GM18868 (cell line): ENCODE results near the gene FMN1.

ENCODE experiments used
- ATAC-seq: cut with Tn5 transposase; IDR thresholded peaks from one replicate; pipeline ENCODE4 v1.9.1; 2021; ENCODE audit warnings: mild to moderate bottlenecking, moderate library complexity; ENCODE audit not compliant: unreplicated experiment

Gene FMN1

DNA sequence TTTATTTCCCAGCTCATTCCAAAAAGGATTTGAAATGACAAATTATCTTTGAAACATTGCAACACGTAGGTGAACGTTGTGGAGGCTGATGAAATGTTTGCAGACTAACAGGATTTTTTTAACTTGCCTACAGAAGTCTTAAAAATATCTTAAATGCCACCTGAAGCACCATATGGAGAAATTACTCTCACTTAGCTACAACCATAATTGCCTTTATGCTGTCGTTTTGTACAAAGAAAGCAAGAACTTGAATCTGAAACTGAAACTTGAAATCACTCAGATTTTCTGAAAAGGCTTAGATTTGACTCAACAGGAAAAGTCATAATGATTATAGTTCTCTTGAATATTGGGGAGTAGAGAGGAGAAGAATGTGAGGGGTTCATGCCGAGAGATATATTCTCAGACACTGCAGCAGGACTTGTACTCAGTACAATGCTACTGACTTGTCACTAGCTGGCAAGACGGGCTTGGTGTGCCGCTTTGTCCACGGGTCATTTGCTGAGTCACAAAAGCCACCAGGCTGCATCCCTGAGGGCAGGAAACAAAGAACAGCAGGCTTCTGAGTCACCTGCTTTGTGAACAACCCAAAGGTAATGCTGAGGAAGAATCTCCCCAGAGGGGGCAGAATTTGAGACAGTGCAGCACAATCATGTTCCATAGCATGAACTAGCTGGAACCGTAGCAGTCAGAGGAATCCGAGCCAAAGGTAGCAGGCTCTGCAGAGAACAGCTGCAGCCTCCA, 7.1 kb upstream of the FMN1 start:
- peak; percentile 88 for ATAC-seq

DNA sequence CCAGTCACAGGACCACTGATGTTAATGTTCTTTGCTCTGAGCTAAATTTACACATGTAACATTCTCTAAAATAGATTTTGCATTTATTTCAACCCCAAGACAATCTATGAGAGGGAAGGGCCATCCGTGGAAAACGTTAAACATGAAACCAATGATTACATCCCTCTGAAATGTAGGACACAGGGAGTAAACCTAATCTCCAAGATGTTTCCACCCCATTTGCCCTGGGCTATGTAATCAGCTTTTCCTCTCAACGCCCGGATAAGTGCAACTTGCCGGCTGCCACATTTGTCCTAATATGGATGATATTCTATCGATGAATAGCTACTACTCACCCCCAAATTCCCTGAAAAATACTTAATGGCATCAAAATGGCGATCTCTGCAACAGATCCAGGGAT, 6.4 kb upstream of the FMN1 start:
- ATAC-seq: no peak

DNA sequence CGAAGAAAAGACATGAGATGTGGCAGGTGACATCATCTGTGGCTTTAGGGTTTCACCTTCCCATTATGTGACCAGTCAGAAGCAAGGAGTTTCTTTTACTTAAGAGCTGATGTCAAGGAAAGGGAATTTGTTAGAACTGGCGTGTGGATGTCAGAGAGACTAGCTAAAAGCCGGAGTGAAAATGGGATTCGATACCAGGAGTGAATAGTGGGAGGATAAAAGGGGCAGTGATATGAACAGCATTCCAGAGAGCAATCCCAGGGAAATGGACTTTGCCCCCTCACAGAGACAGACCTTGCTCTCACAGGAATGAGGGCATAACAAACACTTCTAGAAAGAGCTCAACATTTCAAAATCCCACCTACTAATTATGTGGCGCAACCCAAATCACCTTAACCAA, 5.9 kb upstream of the FMN1 start:
- no peak for ATAC-seq

DNA sequence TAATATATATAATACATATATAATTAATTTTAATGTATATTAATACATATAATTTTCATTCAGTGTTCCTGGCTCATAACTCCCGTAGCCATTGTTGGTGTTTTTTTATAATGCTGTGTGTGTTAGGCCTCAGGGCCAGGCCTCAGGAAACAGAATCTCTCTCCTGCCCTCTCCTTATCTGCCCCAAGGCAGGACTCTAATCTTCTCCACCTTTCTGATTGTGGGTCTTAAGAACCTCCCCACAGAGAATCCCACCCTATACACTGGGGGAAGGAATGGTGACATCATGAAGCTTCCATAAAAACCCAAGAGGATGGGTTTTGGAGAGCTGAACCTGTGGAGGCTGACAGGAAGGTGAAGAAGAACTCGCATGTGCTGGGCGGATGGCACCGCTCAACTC, 4.0 kb upstream of the FMN1 start:
- no peak for ATAC-seq

DNA sequence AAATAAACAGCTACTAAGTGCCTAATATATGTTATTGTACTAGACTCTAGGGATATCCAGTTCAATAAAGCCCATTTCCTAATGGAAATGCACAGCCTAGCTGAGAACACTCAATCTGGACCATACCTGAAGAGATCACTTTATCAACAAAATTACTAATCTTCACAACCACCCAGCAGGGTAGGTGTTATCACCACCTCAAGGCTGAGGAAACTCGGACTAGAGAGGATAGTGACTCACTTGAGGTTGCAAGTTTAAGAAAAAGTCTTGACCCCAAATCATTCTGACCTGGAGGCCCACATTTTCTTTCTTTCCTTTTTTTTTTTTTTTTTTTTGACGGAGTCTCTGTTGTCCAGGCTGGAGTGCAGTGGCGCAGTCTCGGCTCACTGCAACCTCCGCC, 3.1 kb upstream of the FMN1 start:
- ATAC-seq: no peak

DNA sequence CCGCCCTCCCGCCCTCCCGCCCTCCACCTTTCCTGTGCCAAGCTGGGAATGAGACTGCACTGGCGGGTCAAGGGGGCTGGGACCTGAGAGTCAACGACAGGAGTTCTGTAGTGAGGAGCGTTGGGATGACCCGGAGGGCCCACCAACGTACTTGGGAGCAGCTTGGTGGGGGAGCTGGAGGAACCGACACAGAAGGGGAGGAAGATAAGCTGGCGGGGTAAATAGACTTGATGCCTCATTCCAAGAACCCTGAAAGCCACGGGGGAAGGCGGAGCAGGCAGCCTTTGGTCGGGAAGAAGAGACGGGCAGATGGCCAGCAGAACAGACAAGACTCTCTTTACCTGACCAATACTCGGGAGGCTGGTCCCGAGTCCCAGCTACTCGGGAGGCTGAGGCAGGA, 277 bp downstream of the FMN1 start:
- no peak for ATAC-seq

DNA sequence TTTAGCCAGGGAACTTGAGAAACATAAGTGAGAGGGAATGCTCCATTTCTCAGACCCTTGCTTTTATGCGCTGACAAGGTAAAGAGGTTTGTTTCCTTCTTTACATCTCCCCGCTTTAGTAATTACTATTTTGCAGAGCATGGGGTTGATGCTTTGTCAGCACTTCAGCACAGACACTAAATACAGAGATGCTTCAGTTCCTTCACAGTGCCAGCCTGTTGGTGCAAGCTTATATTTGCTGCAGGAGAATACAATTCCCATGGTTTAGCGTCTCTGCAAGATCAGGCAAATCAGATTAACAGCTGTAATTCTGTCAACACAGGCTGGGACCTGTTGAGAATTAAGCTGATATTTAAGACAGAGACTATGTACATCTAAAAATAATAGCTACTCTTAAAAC, 2.9 kb downstream of the FMN1 start:
- no peak for ATAC-seq

DNA sequence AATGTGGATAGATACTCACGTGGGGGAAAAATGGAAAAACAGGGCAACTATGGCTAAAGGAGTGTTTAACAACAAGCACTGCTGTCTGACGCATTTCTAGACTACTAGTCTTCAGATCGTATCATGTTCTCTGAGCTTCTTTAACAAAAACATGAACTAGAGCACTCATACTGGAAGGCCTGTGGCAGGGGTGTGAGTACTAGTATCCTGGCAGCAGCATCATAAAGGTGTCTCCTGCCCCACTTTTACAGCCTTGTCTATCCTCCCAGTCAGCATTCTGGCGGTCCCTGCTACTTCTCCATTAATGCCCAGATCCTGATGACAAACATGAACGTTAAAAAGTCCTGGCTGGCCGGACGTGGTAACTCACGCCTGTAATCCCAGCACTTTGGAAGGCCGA, 4.0 kb downstream of the FMN1 start:
- ATAC-seq: no peak

DNA sequence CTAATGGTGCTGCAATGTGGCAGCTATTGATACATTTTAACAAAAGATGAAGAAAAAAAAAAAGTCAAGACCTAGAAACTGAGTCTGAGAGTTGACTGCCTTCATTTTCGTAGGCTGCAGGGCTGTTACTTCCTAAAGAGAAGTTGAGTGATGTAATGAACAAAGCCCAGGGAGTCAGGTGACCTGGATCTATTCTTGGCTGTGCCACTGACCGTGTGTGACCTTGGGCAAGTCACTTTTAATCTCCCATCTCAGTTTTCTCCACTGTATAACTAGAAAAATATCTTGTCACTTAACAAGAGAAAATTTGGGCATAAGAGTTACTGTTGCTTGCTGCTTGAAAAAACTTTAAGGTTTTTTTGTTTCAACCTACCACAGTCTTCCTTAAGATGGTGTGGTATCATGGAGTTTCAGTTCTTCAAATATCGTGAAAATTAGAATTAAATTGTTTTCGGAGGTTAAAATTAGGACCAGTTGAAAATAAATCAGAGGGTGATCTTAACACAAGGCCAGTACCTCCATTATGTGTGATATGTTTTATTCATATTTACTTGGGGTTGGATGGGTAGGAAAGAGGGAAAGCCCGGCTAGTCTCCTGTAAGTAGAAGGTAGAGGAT, 5.8 kb downstream of the FMN1 start:
- ATAC-seq: peak; percentile 77

DNA sequence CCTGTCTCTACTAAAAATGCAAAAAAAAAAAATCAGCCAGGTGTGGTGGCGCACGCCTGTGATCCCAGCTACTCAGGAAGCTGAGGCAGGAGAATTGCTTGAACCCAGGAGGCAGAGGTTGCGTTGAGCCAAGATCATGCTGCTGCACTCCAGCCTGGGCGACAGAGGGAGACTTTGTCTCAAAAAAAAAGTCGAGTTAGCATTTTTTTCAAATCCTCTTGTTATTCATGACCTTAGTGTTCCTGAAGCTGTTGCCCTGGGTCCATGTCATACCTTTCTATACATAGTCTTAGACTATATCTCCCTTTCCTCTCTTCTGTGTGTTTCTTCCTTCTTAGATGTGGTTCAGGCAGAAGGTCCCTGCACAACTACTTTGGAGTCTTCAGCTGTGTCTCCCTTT, 6.4 kb downstream of the FMN1 start:
- ATAC-seq: no peak

DNA sequence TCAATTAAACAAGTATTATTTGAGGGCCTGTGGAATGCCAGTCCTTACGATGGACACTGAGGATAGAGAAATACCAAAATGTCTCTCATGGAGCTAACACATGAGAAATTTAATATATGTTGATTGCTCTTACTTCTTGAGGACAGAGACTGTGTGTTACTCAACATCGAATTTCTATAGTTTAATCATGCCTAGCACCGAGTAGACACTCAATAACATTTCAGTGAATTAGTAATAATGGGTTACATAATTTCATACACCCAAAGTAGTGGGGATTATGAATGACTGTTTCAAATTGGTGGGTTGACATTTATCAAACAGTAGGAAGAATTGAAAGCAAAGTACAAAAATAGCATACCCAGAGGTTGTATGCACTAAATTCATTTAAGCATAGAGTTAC, 11.2 kb downstream of the FMN1 start:
- no peak for ATAC-seq

DNA sequence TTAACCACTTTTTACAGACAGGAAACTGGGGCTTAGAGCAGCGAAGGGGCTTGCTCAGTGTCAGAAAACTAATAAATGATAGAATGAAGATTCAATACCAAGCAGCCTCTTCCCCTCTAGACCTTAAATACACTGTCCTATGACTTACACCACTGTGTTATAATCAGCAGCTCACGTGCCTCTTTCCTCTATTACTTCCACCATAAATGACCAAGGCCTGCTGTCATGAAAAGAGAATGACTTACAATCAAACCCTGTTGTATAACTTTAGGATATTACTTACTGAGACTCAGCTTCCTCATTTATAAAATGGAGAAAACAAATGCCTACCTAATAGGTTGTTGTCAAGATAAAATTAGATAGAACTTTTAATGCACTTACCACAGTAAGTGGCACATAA, 11.6 kb downstream of the FMN1 start:
- no peak for ATAC-seq

DNA sequence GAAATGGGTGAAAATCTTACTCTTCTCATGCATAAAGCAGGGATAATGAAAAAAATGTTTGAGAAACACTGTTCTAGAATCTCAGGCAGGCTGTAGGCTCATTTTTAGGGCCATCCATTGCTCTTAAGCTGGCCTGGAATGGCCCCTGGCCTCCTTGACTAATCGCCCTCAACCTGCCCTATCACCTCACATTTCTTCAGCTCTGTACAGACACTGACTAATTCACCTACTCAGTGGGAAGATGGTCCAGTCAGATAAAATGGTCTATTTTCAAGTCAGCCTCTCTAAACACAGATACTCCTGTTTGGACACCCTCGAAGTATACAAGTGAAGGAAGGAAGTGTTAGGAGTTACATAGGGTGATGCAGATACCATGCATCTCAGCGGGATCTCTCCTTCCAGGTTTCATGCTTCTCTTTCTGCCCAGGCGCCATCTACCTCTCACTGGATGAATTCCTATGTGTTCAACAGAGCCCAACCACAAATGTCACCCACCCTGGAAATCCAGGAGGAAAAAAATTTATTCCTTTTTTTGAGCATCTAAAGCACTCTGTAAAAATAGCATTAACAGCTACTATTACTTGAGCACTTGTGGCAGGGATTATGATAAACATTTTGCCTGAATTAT, 12.1 kb downstream of the FMN1 start:
- ATAC-seq: no peak

DNA sequence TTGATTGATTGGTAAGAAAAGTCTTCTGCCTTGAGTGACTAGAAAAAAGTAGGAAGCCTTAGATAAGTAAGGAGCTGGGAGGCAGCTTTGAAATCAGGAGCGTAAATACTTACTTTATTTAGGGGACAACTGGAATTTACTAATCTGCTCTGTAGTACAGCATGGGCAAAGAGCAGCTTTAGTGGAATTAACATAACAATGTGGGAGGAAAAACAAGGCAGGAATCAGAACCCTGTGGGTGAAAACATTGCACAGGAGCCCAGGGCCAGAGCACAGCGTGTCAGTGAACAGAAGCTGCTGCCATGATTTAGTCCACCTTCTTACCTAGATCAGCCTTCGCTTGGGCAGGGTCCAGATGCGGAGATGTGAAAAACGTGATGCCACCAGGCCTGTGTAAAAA, 14.6 kb downstream of the FMN1 start:
- no peak for ATAC-seq

DNA sequence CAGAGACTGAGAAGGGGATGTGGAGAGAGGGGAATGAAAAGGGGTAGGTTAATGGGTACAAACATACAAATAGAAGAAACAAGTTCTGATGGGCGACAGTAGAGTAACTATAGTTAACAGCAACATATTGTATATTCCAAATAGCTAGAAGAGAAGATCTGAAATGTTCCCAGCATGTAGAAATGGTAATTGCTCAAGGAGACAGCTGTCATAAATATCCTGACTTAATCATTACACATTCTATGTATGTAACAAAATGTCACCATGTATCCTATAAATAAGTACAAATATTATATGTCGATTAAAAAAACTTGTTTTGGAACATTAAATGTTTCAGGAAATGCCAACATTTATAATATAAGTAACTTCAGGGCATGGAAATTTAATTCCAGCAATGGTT, 23.3 kb downstream of the FMN1 start:
- ATAC-seq: no peak

DNA sequence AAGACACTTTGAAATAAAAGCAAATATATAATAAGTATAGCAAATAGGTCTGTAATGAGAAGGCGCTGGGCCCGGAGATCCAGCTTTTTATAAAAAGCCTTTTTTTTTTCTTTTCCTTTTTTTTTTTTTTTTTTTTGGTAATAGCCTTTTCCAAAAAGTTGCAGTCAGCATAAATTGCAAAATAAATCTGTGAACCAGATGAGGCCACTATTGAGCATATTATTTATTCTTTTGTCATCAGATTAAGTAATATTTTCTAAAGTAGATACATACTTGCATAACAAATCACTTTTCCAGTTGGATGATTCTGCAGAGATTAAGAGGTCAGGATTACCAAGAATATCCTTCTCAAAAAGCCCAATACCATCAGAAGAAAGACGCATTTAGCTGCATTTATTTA, 24.9 kb downstream of the FMN1 start:
- ATAC-seq: no peak

DNA sequence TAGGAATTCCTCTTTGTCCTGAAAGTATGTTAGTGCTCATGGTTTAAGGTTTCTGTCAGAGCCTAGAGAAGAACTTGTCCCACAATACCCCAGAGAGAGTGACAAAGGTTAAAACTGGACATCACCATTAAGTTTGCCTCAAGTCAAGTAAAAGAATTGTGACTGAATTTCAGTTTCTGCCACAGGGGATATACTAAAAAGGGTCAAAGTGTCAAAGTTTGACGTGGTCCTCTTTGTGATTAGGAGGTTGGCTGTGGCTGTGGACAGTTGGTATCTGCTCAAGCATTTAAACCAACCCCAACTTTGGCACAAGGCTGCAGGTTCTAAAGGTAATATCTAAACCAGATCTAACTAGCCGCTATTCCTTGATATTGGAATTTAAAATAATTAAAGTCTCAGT, 26.1 kb downstream of the FMN1 start:
- ATAC-seq: no peak

DNA sequence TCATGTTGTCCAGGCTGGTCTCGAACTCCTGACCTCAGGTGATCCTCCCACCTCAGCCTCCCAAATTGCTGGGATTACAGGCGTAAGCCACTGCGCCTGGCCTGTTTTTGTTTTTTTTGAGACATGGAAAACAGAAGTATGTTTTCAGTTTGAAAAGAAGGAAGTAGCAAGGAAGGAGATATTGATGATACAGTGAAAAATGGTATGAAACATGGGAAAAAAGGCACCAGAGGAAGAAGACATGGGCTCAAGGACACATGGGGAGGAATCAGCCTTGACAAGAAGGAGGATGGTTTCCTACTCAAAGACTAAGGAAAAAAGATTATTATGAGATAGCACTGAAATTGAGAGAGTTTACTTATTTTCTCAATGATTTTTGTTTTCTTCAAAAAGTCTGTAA, 30.7 kb downstream of the FMN1 start:
- no peak for ATAC-seq

DNA sequence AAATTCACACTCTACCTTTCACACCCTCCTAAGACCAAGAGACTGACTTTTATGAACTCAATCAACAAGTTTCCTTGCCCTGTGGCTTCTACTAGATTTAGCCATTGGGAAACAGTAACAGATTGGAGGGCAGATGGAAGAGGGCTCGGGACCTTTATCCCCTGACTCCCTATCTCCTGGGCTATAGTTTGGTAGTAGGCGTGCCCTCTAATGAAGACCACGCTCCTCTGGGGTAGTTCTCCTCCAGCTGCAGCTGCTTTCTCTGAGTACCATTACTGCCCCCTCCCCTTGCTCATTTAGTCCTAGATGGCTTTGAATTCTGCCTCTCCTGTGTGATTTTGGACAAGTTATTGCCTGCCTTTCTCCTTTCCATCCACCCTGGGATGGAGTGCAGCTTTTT, 33.3 kb downstream of the FMN1 start:
- no peak for ATAC-seq

DNA sequence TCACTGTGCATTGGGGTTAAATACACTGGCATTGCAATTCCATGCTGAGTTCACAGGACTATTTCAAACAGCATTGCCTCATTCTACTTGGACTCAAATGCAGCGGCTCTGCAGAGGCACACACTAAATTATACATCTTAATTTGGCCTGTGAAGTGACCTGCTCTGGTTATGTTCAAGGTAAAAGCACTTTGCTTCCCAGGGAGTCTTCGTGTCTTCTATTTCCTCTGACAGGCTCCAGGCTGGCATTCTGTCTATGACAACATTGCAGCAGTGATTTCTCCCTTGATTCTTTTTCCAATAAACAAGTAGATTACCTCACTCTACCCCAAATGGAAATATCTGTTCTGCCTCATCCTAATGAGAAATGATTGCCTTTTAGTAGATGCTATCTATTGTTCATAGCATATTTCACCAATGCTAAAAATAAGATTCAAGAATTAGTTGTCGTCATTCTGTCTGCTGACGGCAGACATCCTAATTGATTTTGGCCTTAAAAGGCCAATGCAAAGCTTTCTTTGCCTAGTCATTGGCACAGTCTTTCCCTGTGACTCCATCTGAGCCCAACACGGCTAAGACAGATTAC, 33.8 kb downstream of the FMN1 start:
- ATAC-seq: no peak

DNA sequence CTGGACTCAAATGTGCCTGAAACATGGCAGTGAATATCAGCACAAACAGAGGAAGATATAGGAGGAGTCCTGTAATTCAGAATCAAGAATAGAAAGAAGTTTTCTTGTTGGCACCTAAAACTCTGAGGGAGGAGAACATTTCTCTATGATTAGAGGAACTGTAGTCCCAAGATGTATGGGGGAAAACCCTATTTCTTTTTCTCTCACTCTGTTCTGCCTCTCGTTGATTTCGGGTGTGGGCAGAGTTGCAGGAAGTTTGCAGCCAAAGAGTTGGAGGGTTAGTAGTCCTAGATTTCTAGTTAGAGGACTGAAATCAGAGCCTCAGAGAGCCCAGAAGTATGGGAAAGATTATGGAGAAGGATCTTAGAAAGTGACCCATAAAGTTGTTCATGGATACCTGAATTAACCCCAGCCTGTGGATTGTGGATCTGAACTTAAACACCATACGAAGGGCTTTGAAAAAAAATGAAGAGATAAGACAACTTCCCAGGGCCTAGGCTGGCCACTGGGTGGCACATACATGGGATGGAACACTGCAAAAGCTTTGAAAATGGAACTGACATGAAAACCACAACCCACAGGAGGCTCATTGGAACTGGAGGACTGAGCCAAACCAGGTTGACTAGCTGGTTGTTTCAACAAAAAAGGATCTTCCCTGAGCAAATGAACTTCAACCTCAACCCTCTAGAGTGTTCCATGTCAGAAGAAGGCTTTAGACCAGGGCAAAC, 34.6 kb downstream of the FMN1 start:
- no peak for ATAC-seq

DNA sequence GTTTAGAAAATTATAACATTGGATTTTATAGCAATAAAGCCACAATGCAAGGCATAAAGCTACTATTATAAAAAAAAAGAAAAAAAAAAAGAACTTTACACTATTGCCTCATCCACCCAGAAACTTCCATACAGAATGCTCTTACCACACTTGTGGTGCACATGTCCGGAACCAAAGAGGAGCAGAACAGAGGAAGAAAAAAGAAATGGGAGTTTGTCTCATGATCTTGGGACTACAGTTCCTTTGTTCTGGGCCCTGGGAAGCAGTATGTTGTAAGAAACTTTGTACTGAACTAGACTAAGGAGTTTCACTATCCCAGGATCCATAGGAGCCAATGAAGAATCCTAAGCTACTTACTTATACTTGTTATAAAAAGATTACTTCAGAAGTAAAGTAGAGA, 36.1 kb downstream of the FMN1 start:
- no peak for ATAC-seq
